IPS-NIHi11 (cell line): ENCODE measurements around the gene ATP1B4.
A peak's percentile ranks its signal among the peaks of the same experiment; 100 is the strongest.
"Not testable (repeated sequence)": the region's sequence is repeated elsewhere in the genome, so short reads cannot be mapped to it uniquely, and the experiment has no call there.

Experiments
- DNase-seq: peaks from one replicate; pipeline ENCODE4 v3.0.0; 2012; ENCODE audit warnings: mixed read lengths, low spot score

The ATP1B4 gene

GRCh38 chrX:120361764-120362305 is at the start of gene ATP1B4:
Gene ATP1B4, plus strand, starts transcription at chrX:120362089. Its CDS starts 80 bp downstream, at chrX:120362169.
- no peak for DNase-seq

GRCh38 chrX:120315776-120316175 is 46.1 kb upstream of the ATP1B4 start:
- no peak for DNase-seq

GRCh38 chrX:120316587-120317283 is 45.2 kb upstream of the ATP1B4 start:
- DNase-seq, result no peak

- no peak for DNase-seq
These were observed 43.5 kb upstream of the ATP1B4 start for GRCh38 chrX:120318411-120318810.

GRCh38 chrX:120321520-120322281 is 40.2 kb upstream of the ATP1B4 start:
- DNase-seq, result no peak

GRCh38 chrX:120331116-120331515 is 30.8 kb upstream of the ATP1B4 start:
- no peak for DNase-seq

GRCh38 chrX:120332394-120332793 is 29.5 kb upstream of the ATP1B4 start:
- DNase-seq, result peak; percentile 10

GRCh38 chrX:120334151-120334550 is 27.7 kb upstream of the ATP1B4 start:
- DNase-seq, result no peak

- no peak for DNase-seq
These were observed 27.3 kb upstream of the ATP1B4 start for GRCh38 chrX:120334603-120335002.

GRCh38 chrX:120335289-120335688 is 26.6 kb upstream of the ATP1B4 start:
- no peak for DNase-seq

- DNase-seq, result no peak
These were observed 25.0 kb upstream of the ATP1B4 start for GRCh38 chrX:120336899-120337298.

- not testable (repeated sequence) for DNase-seq
These were observed 17.3 kb upstream of the ATP1B4 start for GRCh38 chrX:120344566-120344965.

GRCh38 chrX:120350450-120351138 is 11.3 kb upstream of the ATP1B4 start:
- DNase-seq, result no peak

- no peak for DNase-seq
These were observed 5.8 kb upstream of the ATP1B4 start for GRCh38 chrX:120356084-120356483.

GRCh38 chrX:120357186-120357585 is 4.7 kb upstream of the ATP1B4 start:
- no peak for DNase-seq

- DNase-seq, result peak; percentile 4
These were observed 3.0 kb upstream of the ATP1B4 start for GRCh38 chrX:120358737-120359456.

GRCh38 chrX:120365320-120365719 is 3.4 kb downstream of the ATP1B4 start:
- DNase-seq, result peak; percentile 44

GRCh38 chrX:120365968-120366367 is 4.1 kb downstream of the ATP1B4 start:
- no peak for DNase-seq

- no peak for DNase-seq
These were observed 4.9 kb downstream of the ATP1B4 start for GRCh38 chrX:120366794-120367193.

- DNase-seq, result no peak
These were observed 5.7 kb downstream of the ATP1B4 start for GRCh38 chrX:120367402-120368109.

- DNase-seq, result no peak
These were observed 10.9 kb downstream of the ATP1B4 start for GRCh38 chrX:120372667-120373370.
